AG09309 (cell line): ENCODE measurements around the gene CMTM3.

ENCODE experiments used
- DNase-seq: peaks from one replicate; pipeline ENCODE4 v3.0.0-alpha.2; 2010; ENCODE audit warnings: low read depth
- H3K4me3 ChIP-seq: 2 replicates; pipeline ENCODE4 v1.5.1; 2011; ENCODE audit warnings: mild to moderate bottlenecking, low read depth, low read length, moderate library complexity; ENCODE audit not compliant: control insufficient read depth
- CTCF ChIP-seq: IDR thresholded peaks from 2 replicates; pipeline ENCODE4 v1.5.1; 2011; ENCODE audit warnings: mild to moderate bottlenecking, low read depth, low read length, inconsistent platforms; ENCODE audit not compliant: insufficient read depth, control insufficient read depth; ENCODE audit errors: missing control alignments

The CMTM3 gene

GRCh38 chr16:66574531-66574930, 30.0 kb upstream of the CMTM3 start:
- no peak overlapping the region for H3K4me3 ChIP-seq
- no peak for TF ChIP-seq CTCF
- no peak for DNase-seq

- no peak overlapping the region for H3K4me3 ChIP-seq
- no peak for TF ChIP-seq CTCF
- no peak for DNase-seq
These were observed 29.4 kb upstream of the CMTM3 start for GRCh38 chr16:66575060-66575459.

- H3K4me3 ChIP-seq: no peak overlapping the region
- DNase-seq: no peak
- no peak for TF ChIP-seq CTCF
These were observed 28.2 kb upstream of the CMTM3 start for GRCh38 chr16:66576296-66576695.

- no peak for DNase-seq
- TF ChIP-seq CTCF: no peak
- no peak within 1 kb of the TSS for H3K4me3 ChIP-seq
These were observed 25.6 kb upstream of the CMTM3 start, which contains the start of gene CMTM2 for GRCh38 chr16:66578651-66579531. CMTM2 (plus strand) TSS chr16:66579463; CDS start chr16:66579608, 145 bp downstream.

- DNase-seq: peak; percentile 57
- peak; percentile 42 for TF ChIP-seq CTCF
- H3K4me3 ChIP-seq: no peak overlapping the region
These were observed 23.8 kb upstream of the CMTM3 start for GRCh38 chr16:66580605-66581209.

- TF ChIP-seq CTCF: no peak
- H3K4me3 ChIP-seq: no peak overlapping the region
- no peak for DNase-seq
These were observed 23.1 kb upstream of the CMTM3 start for GRCh38 chr16:66581246-66581952.
